T-helper 17 cell (primary cell): Measurements from ENCODE around the gene CASP10. TPM values are rescaled to one million over a fixed set of nuclear protein-coding genes. Genes with fewer than 3 reads are reported as not detected.

Experiments used
- ATAC-seq: fragments of 150-1000 bp; cut with Tn5 transposase; 2 replicates; pipeline ENCODE4 v1.10.0; 2021; ENCODE audit warnings: mild to moderate bottlenecking, moderate library complexity
- DNase-seq, 3 donors: peaks; one replicate each; pipeline versions ENCODE4 v3.0.0 to v3.0.0-alpha.2; 2020 to 2021
- H3K9me3 ChIP-seq: one replicate; pipeline ENCODE4 v1.7.0; 2013; ENCODE audit warnings: low read length, mild to moderate bottlenecking; ENCODE audit not compliant: control insufficient read depth, poor library complexity, severe bottlenecking
- H3K27ac Mint-ChIP-seq: one replicate; pipeline ENCODE4 v1.8.0; 2022; ENCODE audit warnings: mild to moderate bottlenecking, moderate library complexity, mixed read lengths
- H3K27me3 Mint-ChIP-seq: one replicate; pipeline ENCODE4 v1.8.0; 2022; ENCODE audit warnings: mixed read lengths
- H3K36me3 Mint-ChIP-seq: one replicate; pipeline ENCODE4 v1.8.0; 2022; ENCODE audit warnings: low read depth, mixed read lengths
- H3K4me1 Mint-ChIP-seq: one replicate; pipeline ENCODE4 v1.8.0; 2022; ENCODE audit warnings: mild to moderate bottlenecking, mixed read lengths
- H3K4me3 Mint-ChIP-seq: one replicate; pipeline ENCODE4 v1.8.0; 2022; ENCODE audit warnings: mild to moderate bottlenecking, moderate library complexity, mixed read lengths
- total RNA-seq, 4 donors: library from RNA in 2 of 4; stranded (reverse) in 2 of 4; gene quantifications; one replicate each; pipeline ENCODE4 v1.2.3 and lab custom pipeline; 2022 to 2026

Gene CASP10
- total RNA-seq, 2 donors from 2014 or later, result 16.4 to 21.2 TPM

DNA sequence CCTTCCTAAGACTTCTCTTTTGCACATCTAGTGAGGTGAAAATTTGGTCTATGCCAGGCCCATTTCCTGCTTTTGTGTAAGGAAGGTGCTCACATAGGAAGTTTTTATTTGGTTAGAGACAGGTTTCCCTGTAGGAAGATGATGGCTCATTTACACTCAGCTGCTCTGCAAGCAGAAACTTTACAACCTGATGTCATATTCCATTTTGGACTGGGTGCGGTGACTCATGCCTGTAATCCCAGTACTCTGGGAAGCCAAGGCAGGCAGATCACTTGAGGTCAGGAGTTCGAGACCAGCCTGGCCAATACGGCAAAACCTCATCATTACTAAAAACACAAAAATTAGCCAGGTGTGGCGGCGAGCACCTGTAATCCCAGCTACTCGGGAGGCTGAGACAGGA, 35.8 kb downstream of the CASP10 start:
- H3K9me3 ChIP-seq, result no peaks in the 10 kb centered on the region
- DNase-seq (no peak), ATAC-seq (no peak)
- Mint-ChIP-seq H3K36me3 (peaks cover 3% of the 10 kb centered on the region), H3K4me1 (peaks cover 23% of the 10 kb centered on the region), H3K4me3 (no peak overlapping the region), H3K27ac (peak overlapping the region; percentile 32), H3K27me3 (no peaks in the 10 kb centered on the region)

DNA sequence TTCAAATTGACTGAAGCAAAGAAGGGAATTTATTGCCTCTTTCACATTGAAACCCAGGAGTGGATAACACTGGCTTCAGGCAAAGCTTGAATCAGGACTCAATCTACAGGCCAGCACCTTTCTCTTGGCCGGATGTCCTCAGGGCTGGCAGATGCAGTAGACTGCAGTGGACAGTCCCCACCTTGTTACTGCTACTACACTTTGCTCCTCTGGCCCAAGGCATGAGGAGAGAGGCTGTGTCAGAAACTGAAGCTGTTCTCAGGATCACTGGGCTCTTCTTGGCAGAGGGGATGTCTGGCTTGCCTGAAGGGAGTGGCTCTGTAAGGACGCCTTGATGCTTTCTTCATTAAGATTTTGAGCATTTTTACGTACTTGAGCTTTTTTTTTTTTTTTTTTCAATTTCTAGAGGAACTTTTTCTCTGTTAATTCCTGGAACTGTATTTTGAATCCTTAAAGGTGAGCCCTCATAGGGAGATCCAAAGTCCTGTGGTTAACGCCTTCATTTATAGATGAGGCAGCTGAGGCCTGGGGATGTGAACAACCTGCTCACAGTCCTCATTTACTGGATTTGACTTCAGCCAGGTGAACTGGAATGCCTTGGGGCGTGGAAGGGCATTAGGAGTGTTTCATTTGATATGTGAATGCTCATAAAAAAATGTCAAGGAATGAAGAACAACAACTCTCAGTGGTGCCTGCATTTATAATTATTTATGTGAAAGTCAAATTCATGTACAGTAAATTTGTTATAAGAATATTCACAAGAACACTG, 36.6 kb downstream of the CASP10 start:
- peak overlapping the region; percentile 43 for H3K27ac Mint-ChIP-seq
- peaks cover 3% of the 10 kb centered on the region for H3K36me3 Mint-ChIP-seq
- no peaks in the 10 kb centered on the region for H3K27me3 Mint-ChIP-seq
- DNase-seq (no peak), ATAC-seq (no peak)
- H3K4me1 Mint-ChIP-seq, result peaks cover 23% of the 10 kb centered on the region
- H3K9me3 ChIP-seq, result no peaks in the 10 kb centered on the region
- H3K4me3 Mint-ChIP-seq, result no peak overlapping the region

DNA sequence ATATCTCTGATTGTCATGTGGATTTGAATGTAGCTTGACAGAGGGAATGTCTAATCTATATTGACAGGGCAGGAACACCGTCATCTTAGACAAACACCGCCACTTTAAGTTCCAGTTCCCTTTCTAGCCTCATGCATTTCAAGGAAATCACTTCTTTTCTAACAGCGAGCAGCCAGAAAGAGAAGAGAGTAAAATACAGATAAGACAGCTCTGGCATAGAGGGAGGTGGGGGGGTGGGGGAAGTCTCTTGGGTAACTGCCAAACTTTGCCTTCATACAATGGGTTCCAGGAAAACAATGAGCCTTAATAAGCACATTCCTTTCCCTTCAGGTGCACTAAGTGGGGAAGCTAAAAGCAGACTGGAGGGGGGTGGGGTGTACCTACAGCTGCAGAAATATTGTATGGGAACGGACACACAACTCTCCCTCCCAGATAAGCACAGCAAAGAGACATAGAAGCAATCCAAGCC, 37.2 kb downstream of the CASP10 start:
- H3K36me3 Mint-ChIP-seq, result peaks cover 3% of the 10 kb centered on the region
- H3K4me3 Mint-ChIP-seq, result no peak overlapping the region
- peak overlapping the region; percentile 43 for H3K27ac Mint-ChIP-seq
- no peaks in the 10 kb centered on the region for H3K27me3 Mint-ChIP-seq
- no peak for DNase-seq
- H3K4me1 Mint-ChIP-seq, result peaks cover 27% of the 10 kb centered on the region
- no peak for ATAC-seq
- H3K9me3 ChIP-seq, result no peaks in the 10 kb centered on the region

DNA sequence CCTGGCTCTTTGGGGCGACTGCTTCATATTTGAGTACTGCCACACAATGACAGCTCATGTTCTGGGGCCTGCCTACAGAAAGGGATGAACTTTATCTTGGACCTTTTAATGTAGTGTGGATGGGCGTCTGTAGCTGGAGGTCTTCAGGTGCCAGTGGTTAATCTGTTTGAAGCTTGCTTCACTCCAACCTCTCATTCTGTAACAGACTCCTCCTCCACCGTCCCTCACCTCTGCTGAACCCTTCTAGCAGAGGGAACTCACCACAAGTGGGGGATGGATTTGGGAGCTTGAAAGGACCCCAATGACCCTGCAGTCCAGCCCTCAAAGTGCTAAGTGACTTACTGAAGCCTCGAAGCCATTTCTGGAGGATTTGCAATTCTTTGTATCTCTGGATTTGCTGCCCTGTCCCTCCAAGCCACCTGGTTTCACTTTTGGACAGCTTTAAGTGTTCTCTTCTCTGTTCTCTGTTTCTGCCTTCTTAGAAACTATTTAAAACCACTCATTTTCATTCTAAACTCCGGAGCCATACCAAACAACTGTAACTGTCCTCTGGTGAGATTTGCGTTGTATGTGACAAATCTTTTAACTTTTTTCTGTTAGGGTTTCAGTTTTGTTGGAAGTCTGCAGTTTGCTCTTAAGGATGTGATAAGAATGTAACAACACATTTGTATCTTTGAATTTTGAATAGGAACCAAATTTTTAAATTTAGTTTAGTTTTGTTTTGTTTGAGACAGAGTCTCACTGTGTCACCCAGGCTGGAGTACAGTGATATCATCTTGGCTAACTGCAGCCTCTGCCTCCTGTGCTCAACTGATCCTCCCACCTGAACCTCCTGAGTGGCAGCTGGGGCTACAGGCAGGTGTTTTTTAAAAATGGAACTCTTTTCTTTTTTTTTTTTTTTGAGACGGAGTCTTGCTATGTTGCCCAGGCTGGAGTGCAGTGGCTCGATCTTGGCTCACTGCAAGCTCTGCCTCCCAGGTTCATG, 40.4 kb downstream of the CASP10 start:
- no peak for DNase-seq
- Mint-ChIP-seq H3K36me3 (no peaks in the 10 kb centered on the region), H3K4me1 (peaks cover 19% of the 10 kb centered on the region), H3K4me3 (peak overlapping the region; percentile 70), H3K27me3 (no peaks in the 10 kb centered on the region), H3K27ac (peak overlapping the region; percentile 91)
- ATAC-seq, result no peak
- no peaks in the 10 kb centered on the region for H3K9me3 ChIP-seq

DNA sequence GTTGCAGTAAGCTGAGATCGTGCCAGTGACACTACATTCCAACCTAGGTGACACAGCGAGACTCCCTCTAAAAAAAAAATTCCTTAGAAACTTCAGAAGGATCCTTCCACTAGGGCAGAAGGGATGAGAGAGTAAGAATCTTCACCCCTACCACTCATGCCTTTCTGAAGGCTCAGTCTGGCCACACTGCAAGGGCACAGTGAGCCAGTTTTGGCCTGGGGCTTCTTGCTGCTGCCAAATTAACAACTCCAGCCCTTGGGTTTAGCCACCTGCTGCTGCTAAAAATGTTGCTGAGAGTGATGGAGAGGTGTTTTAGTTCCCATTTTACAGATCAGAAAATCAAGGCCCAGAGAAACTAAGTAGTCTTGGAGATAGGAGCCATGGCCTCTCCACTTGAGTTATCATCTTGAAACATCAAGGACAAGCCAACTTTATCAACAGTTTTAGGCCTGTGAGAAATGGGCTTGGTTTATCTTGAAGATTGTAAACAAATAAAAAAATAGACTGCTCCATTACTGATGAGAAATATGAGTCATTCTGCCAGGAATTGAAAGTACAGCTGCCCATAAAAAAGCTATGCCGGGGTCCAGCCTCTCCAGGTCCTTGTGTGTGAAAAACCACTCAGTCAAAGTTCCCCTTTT, 45.5 kb downstream of the CASP10 start:
- peaks cover 22% of the 10 kb centered on the region for H3K4me1 Mint-ChIP-seq
- peak overlapping the region; percentile 83 for H3K27ac Mint-ChIP-seq
- DNase-seq (no peak), ATAC-seq (no peak)
- no peaks in the 10 kb centered on the region for H3K27me3 Mint-ChIP-seq
- no peaks in the 10 kb centered on the region for H3K9me3 ChIP-seq
- no peaks in the 10 kb centered on the region for H3K36me3 Mint-ChIP-seq
- no peak overlapping the region for H3K4me3 Mint-ChIP-seq

DNA sequence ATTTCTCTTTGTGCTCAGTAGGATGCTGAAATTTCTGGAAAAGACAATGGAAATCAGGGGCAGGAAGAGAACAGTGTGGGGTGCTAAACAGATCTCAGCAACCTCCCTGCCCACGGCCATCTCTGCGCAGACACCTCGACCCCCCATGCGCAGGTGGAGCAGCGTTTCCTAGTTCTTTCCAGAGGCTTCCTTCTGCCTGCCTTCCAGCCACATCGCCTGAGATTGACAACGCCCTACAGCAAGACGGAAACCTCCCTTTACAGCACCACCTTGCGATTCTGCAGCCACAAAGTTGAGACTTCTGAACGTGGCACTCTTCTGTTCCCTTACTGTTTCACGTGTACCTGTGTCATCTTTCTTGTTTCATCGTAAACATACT, 46.0 kb downstream of the CASP10 start:
- peak overlapping the region; percentile 83 for H3K27ac Mint-ChIP-seq
- no peak overlapping the region for H3K4me3 Mint-ChIP-seq
- H3K36me3 Mint-ChIP-seq, result no peaks in the 10 kb centered on the region
- ATAC-seq (no peak), DNase-seq (no peak)
- H3K4me1 Mint-ChIP-seq, result peaks cover 23% of the 10 kb centered on the region
- no peaks in the 10 kb centered on the region for H3K27me3 Mint-ChIP-seq
- H3K9me3 ChIP-seq, result no peaks in the 10 kb centered on the region

DNA sequence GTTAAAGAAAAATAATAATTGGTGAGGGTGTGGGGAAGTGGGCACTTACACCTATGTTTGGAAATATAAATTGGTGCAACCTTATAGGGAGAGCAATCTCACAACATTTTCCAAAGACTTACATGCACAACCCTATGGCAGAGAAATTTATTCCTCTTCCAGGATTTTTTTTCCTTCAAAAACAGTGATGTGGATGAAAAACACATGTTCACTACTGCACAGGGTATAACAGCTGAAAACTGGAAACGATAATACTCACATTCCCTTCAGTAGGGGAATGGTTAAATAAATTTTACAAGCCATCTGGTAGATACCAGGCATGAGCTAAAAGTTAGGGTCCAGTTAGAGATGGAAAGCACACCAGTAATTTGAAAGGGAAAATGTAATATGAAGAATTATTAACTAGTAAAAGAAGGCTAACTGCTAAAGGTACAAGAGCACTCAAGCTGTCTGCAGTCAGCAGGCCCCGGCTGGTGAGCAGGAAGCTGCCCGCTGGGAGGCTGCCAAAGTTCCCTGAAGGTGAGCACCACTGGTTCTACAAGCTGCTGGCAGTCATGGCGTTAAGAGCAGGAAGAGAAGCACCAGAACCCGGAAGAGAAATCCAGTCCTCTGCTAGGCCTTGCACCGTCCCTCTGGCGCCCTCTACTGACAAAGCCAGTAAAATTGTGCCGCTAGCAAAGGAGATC, 49.0 kb downstream of the CASP10 start:
- H3K27ac Mint-ChIP-seq, result peak overlapping the region; percentile 99
- peaks cover 24% of the 10 kb centered on the region for H3K4me1 Mint-ChIP-seq
- H3K9me3 ChIP-seq, result no peaks in the 10 kb centered on the region
- H3K4me3 Mint-ChIP-seq, result peak overlapping the region; percentile 97
- DNase-seq (peak; percentile 78 to 89 (median 80)), ATAC-seq (peak; percentile 67)
- H3K36me3 Mint-ChIP-seq, result no peaks in the 10 kb centered on the region
- no peaks in the 10 kb centered on the region for H3K27me3 Mint-ChIP-seq

DNA sequence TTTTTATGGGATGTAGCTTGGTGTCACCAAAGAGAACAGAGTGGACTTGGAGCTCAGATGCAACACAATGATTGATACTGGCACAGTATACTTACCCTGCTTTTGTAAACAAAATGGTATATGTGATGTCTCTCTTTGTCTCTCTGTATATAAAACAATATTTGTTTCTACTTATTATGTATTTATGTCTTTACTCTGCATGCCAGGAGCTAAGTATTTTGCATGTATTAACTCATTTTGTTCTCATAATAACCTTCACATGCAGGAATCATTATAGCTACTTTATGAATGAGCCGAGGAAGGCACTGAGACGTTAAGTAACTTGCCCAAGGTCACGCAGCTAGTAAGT, 49.5 kb downstream of the CASP10 start:
- ATAC-seq (no peak), DNase-seq (no peak)
- Mint-ChIP-seq H3K4me1 (peaks cover 24% of the 10 kb centered on the region), H3K27me3 (no peaks in the 10 kb centered on the region), H3K36me3 (no peaks in the 10 kb centered on the region), H3K27ac (peak overlapping the region; percentile 99), H3K4me3 (peak overlapping the region; percentile 97)
- H3K9me3 ChIP-seq, result no peaks in the 10 kb centered on the region

DNA sequence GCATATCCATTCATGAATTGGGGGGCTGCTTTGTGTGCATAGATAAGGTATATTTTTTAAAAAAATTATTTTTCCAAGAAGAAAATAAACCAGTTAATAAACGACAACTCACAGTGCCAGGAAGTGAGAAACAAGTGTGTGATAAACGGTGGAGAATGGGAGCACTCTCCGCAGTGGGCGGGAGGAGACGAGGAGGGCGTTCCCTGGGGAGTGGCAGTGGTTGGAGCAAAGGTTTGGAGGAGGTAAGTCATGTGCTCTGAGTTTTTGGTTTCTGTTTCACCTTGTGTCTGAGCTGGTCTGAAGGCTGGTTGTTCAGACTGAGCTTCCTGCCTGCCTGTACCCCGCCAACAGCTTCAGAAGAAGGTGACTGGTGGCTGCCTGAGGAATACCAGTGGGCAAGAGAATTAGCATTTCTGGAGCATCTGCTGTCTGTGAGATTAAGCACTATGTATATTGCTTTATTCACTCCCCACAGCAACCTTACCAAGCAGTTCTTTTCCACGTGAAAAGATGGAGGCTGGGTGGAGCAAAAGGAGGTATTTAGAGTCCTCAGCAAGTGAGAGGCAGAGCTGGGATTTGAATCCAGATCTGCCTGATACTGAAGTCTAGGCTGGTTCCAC, 50.4 kb downstream of the CASP10 start:
- H3K27ac Mint-ChIP-seq, result peak overlapping the region; percentile 99
- ATAC-seq (peak; percentile 91), DNase-seq (peak; percentile 59 to 80 (median 73))
- peaks cover 4% of the 10 kb centered on the region for H3K36me3 Mint-ChIP-seq
- H3K9me3 ChIP-seq, result no peaks in the 10 kb centered on the region
- no peaks in the 10 kb centered on the region for H3K27me3 Mint-ChIP-seq
- H3K4me3 Mint-ChIP-seq, result peak overlapping the region; percentile 97
- peaks cover 29% of the 10 kb centered on the region for H3K4me1 Mint-ChIP-seq

DNA sequence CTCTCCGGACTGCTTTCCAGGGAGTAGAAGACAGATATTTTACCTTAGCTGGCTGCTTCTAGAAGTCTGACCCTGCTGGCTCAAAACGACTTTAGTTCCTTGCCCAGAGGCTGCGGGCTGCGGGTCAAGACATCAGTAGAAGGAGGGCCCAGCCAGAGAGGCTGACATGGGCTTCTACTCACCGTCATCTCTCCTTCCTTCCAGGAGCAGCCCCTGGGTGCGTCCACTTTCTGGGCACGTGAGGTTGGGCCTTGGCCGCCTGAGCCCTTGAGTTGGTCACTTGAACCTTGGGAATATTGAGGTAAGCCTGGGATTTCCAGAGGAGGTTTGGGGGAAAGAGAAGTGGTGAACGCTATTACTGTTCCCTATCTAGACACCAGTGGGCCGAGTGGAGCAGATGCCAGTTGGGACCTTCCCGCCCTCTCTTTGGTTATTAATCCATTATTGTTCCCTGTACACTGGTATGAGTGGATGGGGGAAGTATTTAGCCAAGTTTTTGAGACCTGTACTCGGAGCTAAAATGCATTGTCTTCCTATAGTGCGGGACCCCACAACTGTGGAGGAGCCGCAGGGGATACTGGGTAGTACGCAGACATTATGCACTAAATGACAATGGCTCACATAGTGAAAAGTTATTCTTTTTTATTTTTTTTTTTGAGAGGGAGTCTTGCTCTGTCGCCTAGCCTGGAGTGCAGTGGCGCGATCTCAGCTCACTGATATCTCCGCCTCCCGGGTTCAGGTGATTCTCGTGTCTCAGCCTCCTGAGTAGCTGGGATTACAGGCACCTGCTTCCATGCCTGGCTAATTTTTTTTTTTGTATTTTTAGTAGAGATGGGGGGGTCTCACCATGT, 51.1 kb downstream of the CASP10 start:
- peak; percentile 7 for ATAC-seq
- peak overlapping the region; percentile 99 for H3K27ac Mint-ChIP-seq
- H3K9me3 ChIP-seq, result no peaks in the 10 kb centered on the region
- H3K27me3 Mint-ChIP-seq, result no peaks in the 10 kb centered on the region
- no peak for DNase-seq
- H3K4me3 Mint-ChIP-seq, result peak overlapping the region; percentile 97
- peaks cover 27% of the 10 kb centered on the region for H3K4me1 Mint-ChIP-seq
- peaks cover 4% of the 10 kb centered on the region for H3K36me3 Mint-ChIP-seq

DNA sequence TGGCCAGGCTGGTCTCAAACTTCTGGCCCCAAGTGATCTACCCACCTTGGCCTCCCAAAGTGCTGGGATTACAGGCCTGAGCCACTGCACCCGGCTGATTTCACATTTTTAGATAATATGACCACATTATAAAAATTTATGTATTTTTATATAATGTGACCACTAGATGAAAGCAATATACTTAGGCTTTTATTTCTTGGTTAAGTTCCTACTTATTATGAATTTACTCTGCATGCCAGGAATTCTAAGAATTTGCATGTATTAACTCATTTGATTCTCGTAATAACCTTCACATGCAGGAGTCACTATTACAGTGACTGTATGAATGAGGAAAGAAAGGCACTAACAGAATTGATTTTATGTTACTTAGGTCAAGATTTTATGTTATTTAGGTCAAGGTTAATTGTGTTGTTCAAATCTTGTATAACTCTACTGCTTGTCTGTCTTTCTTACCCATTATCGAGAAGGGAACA, 51.8 kb downstream of the CASP10 start:
- ATAC-seq, result no peak

More for the DNA sequence above, 51.8 kb downstream of the CASP10 start:
- no peaks in the 10 kb centered on the region for H3K9me3 ChIP-seq
- no peak for DNase-seq
- H3K4me1 Mint-ChIP-seq, result peaks cover 31% of the 10 kb centered on the region
- H3K27ac Mint-ChIP-seq, result peak overlapping the region; percentile 99
- peaks cover 8% of the 10 kb centered on the region for H3K36me3 Mint-ChIP-seq
- peak overlapping the region; percentile 97 for H3K4me3 Mint-ChIP-seq
- H3K27me3 Mint-ChIP-seq, result no peaks in the 10 kb centered on the region
